Measurements from ENCODE around the gene PDE4D. TPM values are rescaled to one million over a fixed set of nuclear protein-coding genes. Genes with fewer than 3 reads are reported as not detected.

The PDE4D gene
- total RNA-seq, 2 experiments from 2014 or later, result 164 to 175 TPM

DNA sequence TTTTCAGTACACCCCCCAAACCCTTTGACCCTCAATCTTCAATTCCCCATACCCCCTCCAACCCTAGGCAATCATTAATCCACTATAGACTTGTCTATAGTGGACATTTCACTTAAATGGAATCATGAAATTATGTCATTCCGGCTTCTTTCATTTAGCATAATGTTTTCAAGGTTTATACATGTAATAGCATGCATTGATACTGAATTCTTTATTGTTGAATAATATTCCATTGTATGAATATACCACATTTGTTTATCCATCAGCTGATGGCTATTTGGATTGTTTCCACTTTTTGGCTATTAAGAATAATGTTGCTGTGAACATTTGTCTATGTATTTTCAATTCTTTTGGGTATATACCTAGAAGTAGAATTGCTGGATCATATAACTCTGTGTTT lies 238.8 kb downstream of the PDE4D start:
- no peak for DNase-seq
- Mint-ChIP-seq H3K4me1 (ENCODE audit: low read depth) (no peaks in the 10 kb centered on the region), H3K27me3 (no peaks in the 10 kb centered on the region), H3K36me3 (ENCODE audit: low read depth) (no peaks in the 10 kb centered on the region), H3K27ac (no peak overlapping the region), H3K9me3 (no peaks in the 10 kb centered on the region), H3K4me3 (no peak overlapping the region)
- POLR2A ChIA-PET, result no interaction called here
- no peaks in the 10 kb centered on the region for H3K4me1 ChIP-seq (ENCODE audit: insufficient read depth, low read length)
- TF ChIP-seq, protein P1, sequence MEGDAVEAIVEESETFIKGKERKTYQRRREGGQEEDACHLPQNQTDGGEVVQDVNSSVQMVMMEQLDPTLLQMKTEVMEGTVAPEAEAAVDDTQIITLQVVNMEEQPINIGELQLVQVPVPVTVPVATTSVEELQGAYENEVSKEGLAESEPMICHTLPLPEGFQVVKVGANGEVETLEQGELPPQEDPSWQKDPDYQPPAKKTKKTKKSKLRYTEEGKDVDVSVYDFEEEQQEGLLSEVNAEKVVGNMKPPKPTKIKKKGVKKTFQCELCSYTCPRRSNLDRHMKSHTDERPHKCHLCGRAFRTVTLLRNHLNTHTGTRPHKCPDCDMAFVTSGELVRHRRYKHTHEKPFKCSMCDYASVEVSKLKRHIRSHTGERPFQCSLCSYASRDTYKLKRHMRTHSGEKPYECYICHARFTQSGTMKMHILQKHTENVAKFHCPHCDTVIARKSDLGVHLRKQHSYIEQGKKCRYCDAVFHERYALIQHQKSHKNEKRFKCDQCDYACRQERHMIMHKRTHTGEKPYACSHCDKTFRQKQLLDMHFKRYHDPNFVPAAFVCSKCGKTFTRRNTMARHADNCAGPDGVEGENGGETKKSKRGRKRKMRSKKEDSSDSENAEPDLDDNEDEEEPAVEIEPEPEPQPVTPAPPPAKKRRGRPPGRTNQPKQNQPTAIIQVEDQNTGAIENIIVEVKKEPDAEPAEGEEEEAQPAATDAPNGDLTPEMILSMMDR (IDR thresholded peaks at IDR 0.05), result no peak
- H3K36me3 ChIP-seq (ENCODE audit: insufficient read depth, low read length), result no peaks in the 10 kb centered on the region
- H3K9me3 ChIP-seq (ENCODE audit: control insufficient read depth in 1 of 2, insufficient read depth in 1 of 2, low read length in 2 of 2), result no peaks in the 10 kb centered on the region
- intact Hi-C loops (cut with DNase I, micrococcal nuclease), result no loop called here
- no peak overlapping the region for H3K4me3 ChIP-seq (ENCODE audit: low read length)
- no peak for ATAC-seq (ENCODE audit: poor library complexity)
- CTCF ChIA-PET, result no interaction called here
- H3K27me3 ChIP-seq (ENCODE audit: control insufficient read depth in 1 of 2, insufficient read depth in 2 of 2, low read length in 2 of 2), result no peaks in the 10 kb centered on the region
- no peak overlapping the region for H3K27ac ChIP-seq (ENCODE audit: low read depth in 1 of 2, low read length in 2 of 2)

DNA sequence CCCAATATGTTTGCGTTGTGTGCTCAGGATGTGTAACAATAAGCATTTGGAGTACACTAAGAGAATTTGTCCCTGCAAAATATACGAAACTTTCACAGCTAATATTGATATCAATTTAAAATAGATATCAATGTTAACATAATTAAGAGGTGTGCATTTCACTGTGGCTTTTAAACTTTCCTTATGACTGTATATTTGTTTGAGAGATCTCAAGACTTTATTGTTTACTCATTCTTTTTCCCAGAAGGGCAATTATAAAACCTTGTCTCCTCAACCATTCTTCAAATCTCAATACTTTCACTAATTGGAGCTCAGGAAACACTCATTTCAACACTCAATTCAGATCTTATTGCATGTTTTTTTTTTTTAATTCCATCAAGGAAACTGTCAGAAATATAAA lies 241.1 kb downstream of the PDE4D start:
- no peaks in the 10 kb centered on the region for H3K27me3 Mint-ChIP-seq
- Histone ChIP-seq H3K36me3 (ENCODE audit: insufficient read depth, low read length) (no peaks in the 10 kb centered on the region), H3K4me1 (ENCODE audit: insufficient read depth, low read length) (no peaks in the 10 kb centered on the region), H3K9me3 (ENCODE audit: control insufficient read depth in 1 of 2, insufficient read depth in 1 of 2, low read length in 2 of 2) (no peaks in the 10 kb centered on the region), H3K4me3 (ENCODE audit: low read length) (no peak overlapping the region), H3K27ac (ENCODE audit: low read depth in 1 of 2, low read length in 2 of 2) (no peak overlapping the region), H3K27me3 (ENCODE audit: control insufficient read depth in 1 of 2, insufficient read depth in 2 of 2, low read length in 2 of 2) (no peaks in the 10 kb centered on the region)
- H3K27ac Mint-ChIP-seq, result no peak overlapping the region
- peaks cover 3% of the 10 kb centered on the region for H3K9me3 Mint-ChIP-seq
- H3K36me3 Mint-ChIP-seq (ENCODE audit: low read depth), result no peaks in the 10 kb centered on the region
- H3K4me3 Mint-ChIP-seq, result no peak overlapping the region
- intact Hi-C loops (cut with DNase I, micrococcal nuclease), result no loop called here
- H3K4me1 Mint-ChIP-seq (ENCODE audit: low read depth), result no peaks in the 10 kb centered on the region
- POLR2A ChIA-PET, result no interaction called here
- CTCF ChIA-PET, result no interaction called here
- DNase-seq (no peak), ATAC-seq (ENCODE audit: poor library complexity) (no peak)
- TF ChIP-seq, protein P1 (IDR thresholded peaks at IDR 0.05), result no peak

DNA sequence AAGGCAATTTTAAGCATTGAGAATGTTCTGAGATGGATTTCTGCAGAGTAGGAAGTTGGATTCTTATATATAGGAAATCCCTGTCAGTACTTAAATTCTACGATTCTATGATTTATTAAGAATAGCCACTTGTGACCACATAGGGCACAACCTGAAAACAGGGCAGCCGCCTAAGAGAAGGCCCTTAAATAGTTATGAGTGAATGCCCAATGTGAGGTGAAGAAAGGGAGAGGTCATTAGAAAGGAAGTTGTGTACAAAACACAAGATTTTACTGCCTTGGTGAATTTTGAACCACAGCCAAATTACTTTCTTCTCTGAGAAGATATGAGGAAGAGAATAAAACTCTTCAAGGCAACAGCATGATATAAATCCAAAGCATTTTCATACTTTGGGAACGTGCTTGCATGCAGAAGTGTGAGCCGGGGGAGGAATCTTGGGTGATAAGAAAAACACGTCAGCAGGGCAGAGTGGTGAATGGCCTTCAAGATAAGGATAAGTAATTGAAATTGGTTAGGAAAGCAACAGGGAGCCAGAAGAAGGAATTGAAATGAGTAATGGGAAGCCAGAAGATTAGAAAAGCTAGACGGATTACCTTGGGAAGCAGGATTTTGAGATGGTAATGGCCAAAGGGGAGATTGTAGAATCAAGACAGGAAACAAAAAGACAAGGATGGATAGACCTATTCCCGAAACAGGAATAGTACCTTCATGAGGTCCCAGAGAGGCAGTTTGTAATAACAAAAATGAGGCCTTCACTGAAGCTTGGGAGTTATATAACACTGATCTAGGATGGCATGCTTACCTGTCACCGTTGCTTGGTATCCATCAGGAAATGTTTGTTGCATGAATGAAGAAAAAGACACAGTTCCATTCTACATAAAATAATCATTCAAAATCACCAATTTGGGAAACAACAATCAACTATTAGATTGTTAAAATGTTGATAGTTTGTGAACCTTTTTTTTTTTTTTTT lies 244.3 kb downstream of the PDE4D start:
- H3K9me3 ChIP-seq (ENCODE audit: control insufficient read depth in 1 of 2, insufficient read depth in 1 of 2, low read length in 2 of 2), result no peaks in the 10 kb centered on the region
- no peak overlapping the region for H3K4me3 Mint-ChIP-seq
- TF ChIP-seq, protein P1 (IDR thresholded peaks at IDR 0.05), result no peak
- H3K27ac ChIP-seq (ENCODE audit: low read depth in 1 of 2, low read length in 2 of 2), result no peak overlapping the region
- no peaks in the 10 kb centered on the region for H3K36me3 Mint-ChIP-seq (ENCODE audit: low read depth)
- POLR2A ChIA-PET, result no interaction called here
- H3K4me3 ChIP-seq (ENCODE audit: low read length), result no peak overlapping the region
- peaks cover 3% of the 10 kb centered on the region for H3K9me3 Mint-ChIP-seq
- intact Hi-C loops (cut with DNase I, micrococcal nuclease), result no loop called here
- no peaks in the 10 kb centered on the region for H3K27me3 ChIP-seq (ENCODE audit: control insufficient read depth in 1 of 2, insufficient read depth in 2 of 2, low read length in 2 of 2)
- H3K36me3 ChIP-seq (ENCODE audit: insufficient read depth, low read length), result no peaks in the 10 kb centered on the region
- CTCF ChIA-PET, result no interaction called here
- H3K27ac Mint-ChIP-seq, result no peak overlapping the region
- DNase-seq (no peak), ATAC-seq (ENCODE audit: poor library complexity) (no peak)
- no peaks in the 10 kb centered on the region for H3K4me1 ChIP-seq (ENCODE audit: insufficient read depth, low read length)
- peaks cover 6% of the 10 kb centered on the region for H3K4me1 Mint-ChIP-seq (ENCODE audit: low read depth)
- no peaks in the 10 kb centered on the region for H3K27me3 Mint-ChIP-seq
